HepG2 (cell line): ENCODE measurements around the gene ATP5F1E. TPM values are rescaled to one million over a fixed set of nuclear protein-coding genes. Genes with fewer than 3 reads are reported as not detected.

Experiments used
- BCL6 ChIP-seq: IDR thresholded peaks from 2 replicates; pipeline ENCODE4 v1.6.1; 2016; ENCODE audit warnings: missing genetic modification reagents, missing compliant biosample characterization
- CREBL2 ChIP-seq: sonication (generic); formaldehyde crosslinking; IDR thresholded peaks from 2 replicates; pipeline ENCODE4 v1.8.1; 2023; ENCODE audit warnings: missing genetic modification reagents, mild to moderate bottlenecking, borderline replicate concordance
- ELF4 ChIP-seq: sonication (generic); formaldehyde crosslinking; IDR thresholded peaks from 2 replicates; pipeline ENCODE4 v1.5.0; 2020; ENCODE audit warnings: missing genetic modification reagents, mild to moderate bottlenecking, moderate library complexity, borderline replicate concordance
- FLYWCH1 ChIP-seq: sonication (generic); formaldehyde crosslinking; IDR thresholded peaks from 2 replicates; pipeline ENCODE4 v1.8.1; 2023; ENCODE audit warnings: mild to moderate bottlenecking, missing genetic modification reagents
- FOXM1 ChIP-seq: sonication (generic); formaldehyde crosslinking; IDR thresholded peaks from 2 replicates; pipeline ENCODE4 v1.5.0; 2020; ENCODE audit warnings: missing genetic modification reagents
- GZF1 ChIP-seq: sonication (generic); formaldehyde crosslinking; IDR thresholded peaks from 2 replicates; pipeline ENCODE4 v1.5.1; 2020; ENCODE audit warnings: mild to moderate bottlenecking, missing genetic modification reagents
- IRF1 ChIP-seq: sonication (generic); formaldehyde crosslinking; IDR thresholded peaks from 2 replicates; pipeline ENCODE4 v1.4.0; 2020; ENCODE audit warnings: low read depth, mild to moderate bottlenecking, missing genetic modification reagents
- JUN ChIP-seq: sonication (generic); formaldehyde crosslinking; IDR thresholded peaks from 2 replicates; pipeline ENCODE4 v1.4.0; 2020; ENCODE audit warnings: mild to moderate bottlenecking, missing genetic modification reagents
- KLF13 ChIP-seq: sonication (generic); formaldehyde crosslinking; IDR thresholded peaks from 2 replicates; pipeline ENCODE4 v1.4.0; 2020; ENCODE audit warnings: mild to moderate bottlenecking, missing genetic modification reagents
- MLX ChIP-seq: IDR thresholded peaks from 2 replicates; pipeline ENCODE4 v1.6.1; 2016
- NBN ChIP-seq: fragments of 450-650 bp; conservative IDR thresholded peaks from 2 replicates; pipeline ENCODE4 v1.6.1; 2017
- NFE2L1 ChIP-seq: sonication (generic); formaldehyde crosslinking; IDR thresholded peaks from 2 replicates; pipeline ENCODE4 v1.4.0; 2020; ENCODE audit warnings: missing genetic modification reagents, mild to moderate bottlenecking, borderline replicate concordance
- PAXIP1 ChIP-seq: sonication (generic); formaldehyde crosslinking; conservative IDR thresholded peaks from 2 replicates; pipeline ENCODE4 v1.4.0; 2020; ENCODE audit warnings: mild to moderate bottlenecking, missing genetic modification reagents, moderate library complexity
- PHF5A ChIP-seq: IDR thresholded peaks from one replicate; pipeline ENCODE4 v1.6.1; 2018; ENCODE audit warnings: low read depth, missing genetic modification reagents; ENCODE audit not compliant: unreplicated experiment
- PPARG ChIP-seq: conservative IDR thresholded peaks from 2 replicates; pipeline ENCODE4 v1.6.1; 2016; ENCODE audit warnings: missing biosample characterization, missing genetic modification reagents
- RORA ChIP-seq: sonication (generic); formaldehyde crosslinking; IDR thresholded peaks from 2 replicates; pipeline ENCODE4 v1.5.0; 2020; ENCODE audit warnings: mild to moderate bottlenecking, missing genetic modification reagents, moderate library complexity
- ZFP1 ChIP-seq: IDR thresholded peaks from 2 replicates; pipeline ENCODE4 v1.6.1; 2016
- ZFP36L1 ChIP-seq: sonication (generic); formaldehyde crosslinking; IDR thresholded peaks from 2 replicates; pipeline ENCODE4 v1.8.0; 2022; ENCODE audit warnings: mild to moderate bottlenecking, missing genetic modification reagents, moderate library complexity
- ZNF12 ChIP-seq: sonication (generic); formaldehyde crosslinking; IDR thresholded peaks from 2 replicates; pipeline ENCODE4 v1.5.0; 2020; ENCODE audit warnings: missing genetic modification reagents
- ZNF230 ChIP-seq: sonication (generic); formaldehyde crosslinking; IDR thresholded peaks from 2 replicates; pipeline ENCODE4 v1.4.0; 2020; ENCODE audit warnings: mild to moderate bottlenecking, missing genetic modification reagents
- ZNF234 ChIP-seq: sonication (generic); formaldehyde crosslinking; conservative IDR thresholded peaks from 2 replicates; pipeline ENCODE4 v1.5.1; 2020; ENCODE audit warnings: mild to moderate bottlenecking, missing genetic modification reagents
- ZNF543 ChIP-seq: sonication (generic); formaldehyde crosslinking; IDR thresholded peaks from 2 replicates; pipeline ENCODE4 v1.4.0; 2020; ENCODE audit warnings: mild to moderate bottlenecking, missing genetic modification reagents
- ZNF644 ChIP-seq: IDR thresholded peaks from 2 replicates; pipeline ENCODE4 v1.6.1; 2016; ENCODE audit warnings: low read depth
- ZNF704 ChIP-seq: sonication (generic); formaldehyde crosslinking; IDR thresholded peaks from 2 replicates; pipeline ENCODE4 v1.8.1; 2023; ENCODE audit warnings: mild to moderate bottlenecking, inconsistent platforms, moderate library complexity, missing genetic modification reagents, borderline replicate concordance
- ZNF768 ChIP-seq: sonication (generic); formaldehyde crosslinking; IDR thresholded peaks from 2 replicates; pipeline ENCODE4 v1.4.0; 2020; ENCODE audit warnings: missing genetic modification reagents
- polyA plus RNA-seq, 8 experiments: library from polyadenylated mRNA; depleted of rRNA in 3 of 8; stranded (reverse) in 7 of 8; unstranded in 1 of 8; fragments of >200 nt; fragmentation: Illumina TruSeq in 4 of 8; extraction: Trizol in 4 of 8; gene quantifications; 2 replicates each; pipeline versions ENCODE4 v1.2.1 to v1.2.3, GENCODE V29; 2011 to 2016; ENCODE audit warnings: low read depth in 4 of 8, missing spikeins in 1 of 8, mixed read lengths in 1 of 8; ENCODE audit not compliant: insufficient read depth in 1 of 8
- total RNA-seq, 5 experiments: library from RNA; depleted of rRNA; stranded (reverse); fragments of >200 nt; fragmentation: Illumina TruSeq; extraction: Trizol; gene quantifications; 2 replicates each; pipeline ENCODE4 v1.2.3, GENCODE V29; 2016; ENCODE audit warnings: low read depth in 1 of 5

Gene ATP5F1E
- total and polyA plus RNA-seq, 2 of the 13 experiments (the other 11 are each of a cell fraction or from before 2014, with no cell fraction given) = 121 to 134 TPM

GRCh38 chr20:59032023-59032712 lies at the start of gene ATP5F1E (continued):
- TF ChIP-seq IRF1 = peak; percentile 77; the same call in 1 of the 2 replicates
- TF ChIP-seq ZFP36L1 (CRISPR knock-in tag) = peak; percentile 81
- peak; percentile 58 for TF ChIP-seq CREBL2 (CRISPR knock-in tag)
- peak; percentile 96 for TF ChIP-seq ELF4 (CRISPR knock-in tag)
- TF ChIP-seq ZNF12 (CRISPR knock-in tag) = peak; percentile 56; the same call in 1 of the 2 replicates
- peak; percentile 96 for TF ChIP-seq KLF13 (CRISPR knock-in tag)
- peak; percentile 84; the same call in 1 of the 2 replicates for TF ChIP-seq ZNF234 (CRISPR knock-in tag)
- peak; percentile 46 for TF ChIP-seq PAXIP1 (CRISPR knock-in tag)
- peak; percentile 47 for TF ChIP-seq BCL6 (CRISPR knock-in tag)
- TF ChIP-seq ZNF704 = peak; percentile 75; the same call in 1 of the 2 replicates
- peak; percentile 12; the same call in 1 of the 2 replicates for TF ChIP-seq MLX (CRISPR knock-in tag)
- no peak for TF ChIP-seq RORA (CRISPR knock-in tag)
- peak; percentile 83 for TF ChIP-seq ZNF543 (CRISPR knock-in tag)
- TF ChIP-seq PPARG (CRISPR knock-in tag) = peak; percentile 62
- peak; percentile 86; the same call in 1 of the 2 replicates for TF ChIP-seq FLYWCH1 (CRISPR knock-in tag)
- peak; percentile 83 for TF ChIP-seq FOXM1 (CRISPR knock-in tag)
- peak; percentile 78; the same call in 1 of the 2 replicates for TF ChIP-seq NFE2L1
- no peak; the same call in 1 of the 2 replicates for TF ChIP-seq ZNF230 (CRISPR knock-in tag)
- TF ChIP-seq ZFP1 (CRISPR knock-in tag) = 0 out of 2 replicates have a peak, but pooled peaks have one; percentile 12
- TF ChIP-seq ZNF768 (CRISPR knock-in tag) = peak; percentile 71
- TF ChIP-seq JUN (CRISPR knock-in tag) = no peak; the same call in 1 of the 2 replicates
- no peak for TF ChIP-seq ZNF644 (CRISPR knock-in tag)
- no peak for TF ChIP-seq NBN
- TF ChIP-seq PHF5A (CRISPR knock-in tag) = no peak
- peak; percentile 65; the same call in 1 of the 2 replicates for TF ChIP-seq GZF1 (CRISPR knock-in tag)
